ENCODE measurements around the gene MLIP. TPM values are rescaled to one million over a fixed set of nuclear protein-coding genes. Genes with fewer than 3 reads are reported as not detected.

Gene MLIP
- polyA plus RNA-seq, 2 of the 4 experiments (the other 2 are of a cell fraction), result 0.08 TPM; not detected in 1

- no peaks in the 10 kb centered on the region for H3K9me3 ChIP-seq
- no peaks in the 10 kb centered on the region for H3K4me1 ChIP-seq
- H3K4me2 ChIP-seq, result no peak overlapping the region
- FAIRE-seq (no peak), ATAC-seq (no peak), DNase-seq (ENCODE audit: low read depth in 1 of 2, low spot score in 1 of 2) (peak; percentile 3 to 7)
- 15% methylated on average over 1 of the region's 1 CpG for WGBS (ENCODE audit: missing lambda C conversion rate)
- POLR2A ChIA-PET, result no interaction called here
- H3K27ac ChIP-seq, result no peak overlapping the region
- TF ChIP-seq SMC3 (IDR thresholded peaks at IDR 0.05) (peak; percentile 59), HOXB5 (CRISPR knock-in tag; IDR thresholded peaks at IDR 0.05) (no peak), RAD21 (conservative IDR thresholded peaks at IDR 0.05 in 1 of 2, IDR thresholded peaks at IDR 0.05 in 1 of 2) (peak; percentile 43 to 47; a peak in 4 of 5 replicates), CTCF (IDR thresholded peaks at IDR 0.05) (peak; percentile 52)
- H3K4me3 ChIP-seq, result no peak overlapping the region
- CTCF ChIA-PET, result interaction anchor here (1.0 to 2.0 kb wide), 4 partner anchors 10 to 1003 kb away, joined by 3 to 5 read pairs (median 4); no protein-coding TSS in a partner anchor
Measured at GRCh38 chr6:54244430-54244829, 133.2 kb downstream of the MLIP start.

DNA sequence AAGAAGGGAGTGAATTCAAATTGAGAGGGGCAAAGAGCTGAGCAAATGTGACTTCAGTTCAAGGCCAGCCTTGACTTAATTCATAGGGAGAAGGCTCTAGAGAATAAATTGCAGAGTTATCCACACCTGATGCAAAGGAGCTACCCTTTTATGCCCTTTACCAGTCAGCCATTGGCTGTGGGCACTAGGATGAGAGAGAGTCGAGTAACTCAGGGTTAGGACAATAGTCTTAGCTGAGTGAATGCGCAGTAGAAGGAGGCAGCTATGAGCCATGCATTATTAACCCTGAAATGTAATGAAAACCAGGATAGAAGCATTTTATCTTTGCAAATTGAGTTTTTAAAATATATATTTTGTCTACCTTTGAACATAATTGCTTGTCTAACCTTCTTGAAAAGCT, 134.0 kb downstream of the MLIP start:
- ChIA-PET POLR2A (no interaction called here), CTCF (interaction anchor here (0.6 to 2.0 kb wide), 5 partner anchors 9 to 258 kb away, joined by 3 to 5 read pairs (median 3); no protein-coding TSS in a partner anchor)
- Histone ChIP-seq H3K9me3 (no peaks in the 10 kb centered on the region), H3K4me2 (no peak overlapping the region), H3K4me3 (no peak overlapping the region), H3K27ac (no peak overlapping the region), H3K4me1 (no peaks in the 10 kb centered on the region)
- TF ChIP-seq KDM1A (IDR thresholded peaks at IDR 0.05; ENCODE audit: low read depth), result no peak
- no peak for TF ChIP-seq BHLHE40 (IDR thresholded peaks at IDR 0.05; ENCODE audit: low read depth, low read length)
- TF ChIP-seq FOSB (CRISPR knock-in tag; IDR thresholded peaks at IDR 0.05), result no peak
- no peak for TF ChIP-seq HOXA7 (CRISPR knock-in tag; IDR thresholded peaks at IDR 0.05)
- TF ChIP-seq EHMT2 (IDR thresholded peaks at IDR 0.05; ENCODE audit: low read depth), result no peak
- TF ChIP-seq NPAS2 (CRISPR knock-in tag; IDR thresholded peaks at IDR 0.05; ENCODE audit: borderline replicate concordance), result no peak
- no peak for TF ChIP-seq CTCF (IDR thresholded peaks at IDR 0.05)
- no peak for TF ChIP-seq RFX5 (IDR thresholded peaks at IDR 0.05)
- no peak for TF ChIP-seq NR3C1 (IDR thresholded peaks at IDR 0.05)
- TF ChIP-seq TFCP2L1 (CRISPR knock-in tag; IDR thresholded peaks at IDR 0.05), result no peak
- no peak for TF ChIP-seq HOXB13 (CRISPR knock-in tag; IDR thresholded peaks at IDR 0.05; ENCODE audit: low read depth)
- no peak for TF ChIP-seq CBX2 (IDR thresholded peaks at IDR 0.05; ENCODE audit: borderline replicate concordance, low read depth)
- TF ChIP-seq CHD4 (IDR thresholded peaks at IDR 0.05; ENCODE audit: borderline replicate concordance), result no peak
- no peak for TF ChIP-seq PHF8 (IDR thresholded peaks at IDR 0.05; ENCODE audit: borderline replicate concordance, low read depth)
- no peak for TF ChIP-seq ZNF302 (CRISPR knock-in tag; IDR thresholded peaks at IDR 0.05)
- TF ChIP-seq RARB (CRISPR knock-in tag; IDR thresholded peaks at IDR 0.05), result no peak
- TF ChIP-seq ZSCAN20 (CRISPR knock-in tag; IDR thresholded peaks at IDR 0.05), result no peak
- TF ChIP-seq ZC3H11A (IDR thresholded peaks at IDR 0.05), result no peak
- DNase-seq (ENCODE audit: low read depth in 1 of 2, low spot score in 1 of 2) (no peak), FAIRE-seq (no peak), ATAC-seq (no peak)
- WGBS (ENCODE audit: missing lambda C conversion rate), result 46% methylated on average over 2 of the region's 2 CpGs

- TF ChIP-seq JUNB (IDR thresholded peaks at IDR 0.05) (no peak), CHD4 (IDR thresholded peaks at IDR 0.05; ENCODE audit: borderline replicate concordance) (no peak)
- no peaks in the 10 kb centered on the region for H3K4me1 ChIP-seq
- ATAC-seq (no peak), DNase-seq (ENCODE audit: low read depth in 1 of 2, low spot score in 1 of 2) (no peak), FAIRE-seq (no peak)
- no peak overlapping the region for H3K4me3 ChIP-seq
- POLR2A ChIA-PET, result no interaction called here
- CTCF ChIA-PET, result interaction anchor here (0.5 kb wide), 1 partner anchor 733 kb away, joined by 3 read pairs; no protein-coding TSS in a partner anchor
- no peak overlapping the region for H3K4me2 ChIP-seq
- no peak overlapping the region for H3K27ac ChIP-seq
- H3K9me3 ChIP-seq, result no peaks in the 10 kb centered on the region
Measured at GRCh38 chr6:54248319-54248718, 137.1 kb downstream of the MLIP start.
